ENCODE data around the gene PXMP2. TPM values are rescaled to one million over a fixed set of nuclear protein-coding genes. Genes with fewer than 3 reads are reported as not detected.

PXMP2 gene
- total RNA-seq, 2 donors from 2014 or later, result 25.7 to 107 TPM

GRCh38 chr12:132710405-132711079 lies 23.2 kb downstream of the PXMP2 start, which contains the start of gene PGAM5:
Gene PGAM5 (plus strand): TSS chr12:132710842. CDS start chr12:132710877, 35 bp downstream.
- TF ChIP-seq POLR2A (IDR thresholded peaks at IDR 0.05), result peak; percentile 52
- TF ChIP-seq POLR2AphosphoS5 (IDR thresholded peaks at IDR 0.05), result peak; percentile 83
- TF ChIP-seq, protein P1, sequence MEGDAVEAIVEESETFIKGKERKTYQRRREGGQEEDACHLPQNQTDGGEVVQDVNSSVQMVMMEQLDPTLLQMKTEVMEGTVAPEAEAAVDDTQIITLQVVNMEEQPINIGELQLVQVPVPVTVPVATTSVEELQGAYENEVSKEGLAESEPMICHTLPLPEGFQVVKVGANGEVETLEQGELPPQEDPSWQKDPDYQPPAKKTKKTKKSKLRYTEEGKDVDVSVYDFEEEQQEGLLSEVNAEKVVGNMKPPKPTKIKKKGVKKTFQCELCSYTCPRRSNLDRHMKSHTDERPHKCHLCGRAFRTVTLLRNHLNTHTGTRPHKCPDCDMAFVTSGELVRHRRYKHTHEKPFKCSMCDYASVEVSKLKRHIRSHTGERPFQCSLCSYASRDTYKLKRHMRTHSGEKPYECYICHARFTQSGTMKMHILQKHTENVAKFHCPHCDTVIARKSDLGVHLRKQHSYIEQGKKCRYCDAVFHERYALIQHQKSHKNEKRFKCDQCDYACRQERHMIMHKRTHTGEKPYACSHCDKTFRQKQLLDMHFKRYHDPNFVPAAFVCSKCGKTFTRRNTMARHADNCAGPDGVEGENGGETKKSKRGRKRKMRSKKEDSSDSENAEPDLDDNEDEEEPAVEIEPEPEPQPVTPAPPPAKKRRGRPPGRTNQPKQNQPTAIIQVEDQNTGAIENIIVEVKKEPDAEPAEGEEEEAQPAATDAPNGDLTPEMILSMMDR (IDR thresholded peaks at IDR 0.05), result peak in 1 of 4 experiments; percentile 26
- peak; percentile 80 for DNase-seq (ENCODE audit: low spot score)
- Histone ChIP-seq H3K27me3 (replicated peaks; ENCODE audit: insufficient read depth) (no peaks in the 10 kb centered on the region), H3K9me3 (no peaks in the 10 kb centered on the region), H3K36me3 (peaks cover 0 to 2% of the 10 kb centered on the region in 2 donors), H3K4me1 (replicated peaks) (peaks cover 4% of the 10 kb centered on the region), H3K4me3 (peak within 1 kb of the TSS; percentile 70 to 88), H3K27ac (peak within 1 kb of the TSS; percentile 84 to 86)
- intact Hi-C loops (cut with DNase I), result no loop called here
- WGBS, result under 1% methylated on average over 77 of the region's 94 CpGs

DNA sequence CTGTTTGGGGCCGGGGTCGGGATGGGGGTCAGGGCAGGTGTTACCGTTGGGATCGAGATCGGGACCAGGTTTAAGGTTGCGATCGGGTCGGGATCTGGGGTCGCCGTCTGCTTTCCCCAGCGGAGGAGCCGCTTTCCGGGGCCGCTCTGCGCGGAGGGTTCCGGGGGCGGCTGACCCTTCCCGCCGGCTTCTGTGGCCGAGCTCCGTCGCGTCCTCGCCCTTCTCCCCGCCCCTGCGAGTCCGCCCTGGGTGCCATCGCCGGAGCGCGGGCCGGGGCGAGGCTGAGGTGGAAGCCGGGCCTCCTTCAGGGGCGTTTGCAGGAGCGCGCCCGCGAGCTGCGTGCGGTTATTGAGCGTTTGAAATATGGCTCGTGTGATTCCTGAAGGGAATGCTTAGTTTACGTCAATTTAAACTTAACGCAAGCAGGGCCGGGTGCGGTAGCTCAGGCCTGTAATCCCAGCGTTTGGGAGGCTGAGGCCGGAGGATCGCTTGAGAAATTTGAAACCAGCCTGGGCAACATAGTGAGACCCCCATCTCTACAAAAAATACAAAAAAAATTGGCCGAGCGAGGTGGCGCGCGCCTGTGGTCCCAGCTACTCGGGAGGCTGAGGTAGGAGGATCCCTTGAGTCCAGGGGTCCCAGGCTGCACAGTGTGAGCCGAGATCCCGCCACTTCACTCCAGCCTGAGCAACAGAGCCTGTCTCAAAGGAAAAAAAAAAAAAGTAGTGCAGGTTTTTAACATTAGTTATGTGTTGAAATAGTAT lies 23.9 kb downstream of the PXMP2 start:
- peak overlapping the region in 1 of 2 donors; percentile 84 for H3K27ac ChIP-seq
- peaks cover 0 to 8% of the 10 kb centered on the region in 2 donors for H3K36me3 ChIP-seq
- peaks cover 4% of the 10 kb centered on the region for H3K4me1 ChIP-seq (replicated peaks)
- peak overlapping the region; percentile 70 to 88 for H3K4me3 ChIP-seq
- intact Hi-C loops (cut with DNase I), result no loop called here
- TF ChIP-seq POLR2A (IDR thresholded peaks at IDR 0.05) (no peak), POLR2AphosphoS5 (IDR thresholded peaks at IDR 0.05) (no peak)
- TF ChIP-seq, protein P1 (IDR thresholded peaks at IDR 0.05), result no peak
- no peaks in the 10 kb centered on the region for H3K9me3 ChIP-seq
- H3K27me3 ChIP-seq (replicated peaks; ENCODE audit: insufficient read depth), result no peaks in the 10 kb centered on the region
- 9% methylated on average over 57 of the region's 59 CpGs for WGBS
- DNase-seq (ENCODE audit: low spot score), result no peak

GRCh38 chr12:132713123-132713522 lies 25.7 kb downstream of the PXMP2 start:
- no peak for DNase-seq (ENCODE audit: low spot score)
- Histone ChIP-seq H3K27ac (no peak overlapping the region), H3K36me3 (peaks cover 5 to 8% of the 10 kb centered on the region in 2 donors), H3K4me1 (replicated peaks) (peaks cover 4% of the 10 kb centered on the region), H3K4me3 (no peak overlapping the region), H3K9me3 (no peaks in the 10 kb centered on the region), H3K27me3 (replicated peaks; ENCODE audit: insufficient read depth) (no peaks in the 10 kb centered on the region)
- WGBS, result 70% methylated on average over 2 of the region's 2 CpGs
- TF ChIP-seq, protein P1 (IDR thresholded peaks at IDR 0.05), result no peak
- no peak for TF ChIP-seq POLR2AphosphoS5 (IDR thresholded peaks at IDR 0.05)
- no peak for TF ChIP-seq POLR2A (IDR thresholded peaks at IDR 0.05)
- intact Hi-C loops (cut with DNase I), result no loop called here

GRCh38 chr12:132715874-132716273 lies 28.5 kb downstream of the PXMP2 start:
- no peak for TF ChIP-seq POLR2A (IDR thresholded peaks at IDR 0.05)
- no peak for TF ChIP-seq POLR2AphosphoS5 (IDR thresholded peaks at IDR 0.05)
- TF ChIP-seq, protein P1 (IDR thresholded peaks at IDR 0.05), result no peak
- intact Hi-C loops (cut with DNase I), result no loop called here

More at GRCh38 chr12:132715874-132716273, 28.5 kb downstream of the PXMP2 start:
- H3K27me3 ChIP-seq (replicated peaks; ENCODE audit: insufficient read depth), result no peaks in the 10 kb centered on the region
- no peak overlapping the region for H3K27ac ChIP-seq
- H3K4me3 ChIP-seq, result no peak overlapping the region
- WGBS, result 90% methylated on average over 9 of the region's 9 CpGs
- no peak for DNase-seq (ENCODE audit: low spot score)
- H3K9me3 ChIP-seq, result no peaks in the 10 kb centered on the region
- H3K36me3 ChIP-seq, result peaks cover 5 to 24% of the 10 kb centered on the region in 2 donors
- H3K4me1 ChIP-seq (replicated peaks), result peaks cover 4% of the 10 kb centered on the region
